ENCODE data around the gene DPYSL5.

GRCh38 chr2:26885651-26886329, 37.9 kb downstream of the DPYSL5 start:
- TF ChIP-seq GATA3 (IDR thresholded peaks at IDR 0.05; ENCODE audit: low read depth, low read length) (no peak), GATA2 (IDR thresholded peaks at IDR 0.05; ENCODE audit: low read depth, low read length) (no peak)
